Sigmoid colon (tissue), 4 donors: ENCODE measurements around the gene APOO.

ENCODE experiments used
- POLR2AphosphoS5 ChIP-seq, 4 donors: sonication (generic); formaldehyde crosslinking; IDR thresholded peaks; one replicate each; pipeline ENCODE4 v1.6.1; 2017; ENCODE audit warnings: antibody characterized with exemption in 4 of 4
- TF ChIP-seq, protein P1 (sequence below), 4 experiments: fragments of 450-650 bp in 3 of 4; fragments of 200-600 bp in 1 of 4; IDR thresholded peaks; one replicate each; pipeline ENCODE4 v1.5.1; 2016 to 2019; ENCODE audit warnings: antibody characterized with exemption in 4 of 4, mild to moderate bottlenecking in 3 of 4, moderate library complexity in 2 of 4

DNA sequence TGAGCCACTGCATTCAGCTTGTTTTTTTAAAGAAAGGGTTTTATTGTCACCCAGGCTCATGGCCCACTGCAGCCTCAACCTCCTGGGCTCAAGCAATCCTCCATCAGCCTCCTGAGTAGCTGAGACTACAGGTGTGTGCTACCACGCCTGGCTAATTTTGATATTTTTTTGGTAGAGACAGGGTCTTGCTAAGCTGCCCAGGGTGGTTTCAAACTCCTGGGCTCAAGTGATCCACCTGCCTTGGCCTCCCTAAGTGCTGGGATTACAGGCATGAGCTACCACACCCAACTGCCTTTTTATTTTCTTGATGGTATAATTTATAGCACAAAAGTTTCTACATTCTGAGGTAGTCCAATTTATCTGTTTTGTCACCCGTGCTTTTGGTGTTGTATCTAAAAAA lies 85.9 kb downstream of the APOO start:
- TF ChIP-seq, protein P1, sequence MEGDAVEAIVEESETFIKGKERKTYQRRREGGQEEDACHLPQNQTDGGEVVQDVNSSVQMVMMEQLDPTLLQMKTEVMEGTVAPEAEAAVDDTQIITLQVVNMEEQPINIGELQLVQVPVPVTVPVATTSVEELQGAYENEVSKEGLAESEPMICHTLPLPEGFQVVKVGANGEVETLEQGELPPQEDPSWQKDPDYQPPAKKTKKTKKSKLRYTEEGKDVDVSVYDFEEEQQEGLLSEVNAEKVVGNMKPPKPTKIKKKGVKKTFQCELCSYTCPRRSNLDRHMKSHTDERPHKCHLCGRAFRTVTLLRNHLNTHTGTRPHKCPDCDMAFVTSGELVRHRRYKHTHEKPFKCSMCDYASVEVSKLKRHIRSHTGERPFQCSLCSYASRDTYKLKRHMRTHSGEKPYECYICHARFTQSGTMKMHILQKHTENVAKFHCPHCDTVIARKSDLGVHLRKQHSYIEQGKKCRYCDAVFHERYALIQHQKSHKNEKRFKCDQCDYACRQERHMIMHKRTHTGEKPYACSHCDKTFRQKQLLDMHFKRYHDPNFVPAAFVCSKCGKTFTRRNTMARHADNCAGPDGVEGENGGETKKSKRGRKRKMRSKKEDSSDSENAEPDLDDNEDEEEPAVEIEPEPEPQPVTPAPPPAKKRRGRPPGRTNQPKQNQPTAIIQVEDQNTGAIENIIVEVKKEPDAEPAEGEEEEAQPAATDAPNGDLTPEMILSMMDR (IDR thresholded peaks at IDR 0.05), result no peak
- no peak for TF ChIP-seq POLR2AphosphoS5 (IDR thresholded peaks at IDR 0.05)
